Globus pallidus (tissue), 1 donor: ENCODE data around the gene HBEGF.
A peak's percentile ranks its signal among the peaks of the same experiment; 100 is the strongest.

Experiments
- DNase-seq: peaks from one replicate; pipeline ENCODE4 v3.0.0-alpha.2; 2015; ENCODE audit warnings: low spot score

HBEGF gene, protein sequence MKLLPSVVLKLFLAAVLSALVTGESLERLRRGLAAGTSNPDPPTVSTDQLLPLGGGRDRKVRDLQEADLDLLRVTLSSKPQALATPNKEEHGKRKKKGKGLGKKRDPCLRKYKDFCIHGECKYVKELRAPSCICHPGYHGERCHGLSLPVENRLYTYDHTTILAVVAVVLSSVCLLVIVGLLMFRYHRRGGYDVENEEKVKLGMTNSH

GRCh38 chr5:140346348-140347221 lies at the start of gene HBEGF:
Gene HBEGF, minus strand, starts transcription at chr5:140346603. Its CDS starts 275 bp downstream, at chr5:140346328.
- peak; percentile 87 for DNase-seq

DNA sequence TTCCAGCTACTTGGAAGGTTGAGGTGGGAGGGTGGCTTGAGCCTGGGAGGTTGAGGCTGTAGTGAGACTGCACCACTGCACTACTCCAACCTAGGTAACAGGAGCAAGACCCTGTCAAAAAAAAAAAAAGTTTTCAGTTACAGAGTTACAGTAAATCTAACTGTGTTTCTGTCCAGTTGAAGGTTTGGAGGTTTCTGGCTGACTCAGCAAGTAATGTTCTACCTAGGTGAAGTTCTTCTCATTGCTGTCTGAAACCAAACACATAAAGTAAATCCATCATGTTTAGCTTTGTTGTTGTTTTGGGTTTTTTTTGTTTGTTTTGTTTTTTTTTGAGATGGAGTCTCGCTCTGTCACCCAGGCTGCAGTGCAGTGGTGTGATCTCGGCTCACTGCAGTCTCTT lies 47.3 kb upstream of the HBEGF start:
- no peak for DNase-seq

GRCh38 chr5:140391732-140392131 lies 45.3 kb upstream of the HBEGF start:
- DNase-seq, result no peak

DNA sequence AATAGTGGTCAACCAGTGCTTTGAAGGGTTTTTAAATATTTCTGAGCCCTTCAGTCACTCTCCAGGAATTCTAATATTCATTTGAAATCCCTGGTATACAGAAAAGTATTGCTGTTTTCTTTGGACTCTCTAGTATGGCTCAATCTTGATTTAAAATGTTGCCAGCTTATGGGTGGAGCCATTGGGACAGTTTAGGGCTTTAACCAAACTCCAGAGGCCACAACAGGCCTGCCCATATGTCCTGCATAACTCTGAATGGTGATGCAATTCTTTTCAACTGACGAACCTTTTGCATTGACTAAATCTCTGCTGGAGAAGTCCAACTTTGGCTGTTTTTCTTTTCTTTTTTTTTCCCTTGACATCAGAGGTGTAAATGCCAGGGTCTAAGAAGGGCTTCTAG lies 44.9 kb upstream of the HBEGF start:
- no peak for DNase-seq

- no peak for DNase-seq
These were observed 41.6 kb upstream of the HBEGF start for GRCh38 chr5:140388052-140388451.

GRCh38 chr5:140383300-140383699 lies 36.9 kb upstream of the HBEGF start:
- no peak for DNase-seq

DNA sequence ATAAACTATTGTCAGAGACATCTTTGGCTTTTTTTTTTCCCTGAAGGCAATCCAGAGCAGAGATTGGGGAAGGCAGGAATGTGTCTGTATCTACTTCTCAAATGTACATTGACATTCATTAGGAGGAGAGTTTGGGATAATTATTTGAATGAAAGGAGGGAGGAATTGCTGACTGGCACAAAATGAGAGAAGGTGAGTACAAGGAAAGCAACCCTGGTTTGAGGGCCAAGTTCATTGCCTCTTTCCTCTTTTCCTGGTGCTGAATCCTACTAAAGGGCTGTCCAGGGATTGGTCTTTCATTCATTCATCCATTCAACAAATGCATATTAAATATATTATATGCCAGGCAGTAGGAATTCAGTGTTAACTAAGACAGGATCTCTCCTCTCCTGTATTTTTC lies 36.5 kb upstream of the HBEGF start:
- DNase-seq, result no peak

DNA sequence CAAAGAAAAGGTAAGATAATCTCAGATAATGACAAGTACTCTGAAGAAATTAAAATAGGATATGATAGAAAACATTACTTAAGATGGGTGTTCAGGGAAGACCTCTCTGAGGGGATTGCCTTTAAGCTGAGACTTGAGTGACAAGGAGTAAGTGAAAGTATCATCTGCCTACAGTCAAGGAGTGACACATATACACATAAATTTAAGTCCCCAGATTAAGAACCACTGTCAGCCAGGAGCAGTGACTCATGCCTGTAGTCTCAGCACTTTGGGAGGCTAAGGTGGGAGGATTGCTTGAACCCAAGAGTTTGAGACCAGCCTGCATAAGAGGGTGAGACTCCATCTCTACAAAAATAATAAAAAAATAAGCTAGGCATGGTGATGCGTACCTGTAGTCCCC lies 35.6 kb upstream of the HBEGF start:
- no peak for DNase-seq

DNA sequence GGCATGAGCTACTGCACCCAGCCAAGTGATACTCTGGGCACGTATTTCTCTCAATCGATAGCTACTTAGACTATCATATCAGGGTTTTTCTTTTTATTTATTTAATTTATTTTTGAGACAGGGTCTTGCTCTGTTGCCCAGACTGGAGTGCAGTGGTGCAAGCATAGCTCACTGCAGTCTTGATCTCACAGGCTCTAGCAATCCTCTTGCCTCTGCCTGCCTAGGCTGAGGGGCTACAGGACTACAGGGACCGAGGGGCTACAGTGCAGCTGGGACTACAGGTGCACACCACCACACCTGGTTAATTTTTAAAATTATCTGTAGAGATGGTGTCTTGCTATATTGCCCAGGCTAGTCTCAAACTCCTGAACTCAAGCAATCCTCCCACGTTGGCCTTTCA lies 34.9 kb upstream of the HBEGF start:
- DNase-seq, result no peak

- DNase-seq, result peak; percentile 54
These were observed 26.6 kb upstream of the HBEGF start for GRCh38 chr5:140372971-140373487.

GRCh38 chr5:140371356-140372151 lies 25.2 kb upstream of the HBEGF start:
- no peak for DNase-seq

DNA sequence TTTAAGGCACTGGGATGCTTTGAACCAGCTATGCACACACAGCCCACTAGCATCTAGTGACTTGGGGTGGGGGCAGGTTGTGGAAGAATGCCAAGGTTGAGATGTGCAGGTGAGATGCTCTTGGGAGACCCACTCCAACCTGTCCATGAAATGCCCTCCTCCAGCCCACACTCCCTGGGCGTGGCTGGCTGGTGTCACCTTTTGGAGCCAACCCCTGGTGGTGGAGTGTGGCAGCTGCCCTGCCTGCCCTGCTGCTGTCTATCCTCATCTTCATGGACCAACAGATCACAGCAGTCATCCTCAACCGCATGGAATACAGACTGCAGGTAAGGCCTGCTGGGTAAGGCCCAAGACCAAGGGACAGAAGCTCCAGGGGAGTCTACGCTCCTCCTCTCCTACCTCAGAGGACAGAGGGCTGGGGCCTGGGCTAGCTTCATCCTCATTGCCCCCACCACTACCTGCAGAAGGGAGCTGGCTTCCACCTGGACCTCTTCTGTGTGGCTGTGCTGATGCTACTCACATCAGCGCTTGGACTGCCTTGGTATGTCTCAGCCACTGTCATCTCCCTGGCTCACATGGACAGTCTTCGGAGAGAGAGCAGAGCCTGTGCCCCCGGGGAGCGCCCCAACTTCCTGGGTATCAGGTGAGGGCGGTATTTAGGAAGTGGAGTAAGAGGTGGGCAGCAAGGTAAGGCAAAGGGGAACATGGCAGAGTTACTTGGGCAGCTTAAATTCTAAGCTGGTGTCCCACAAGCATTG lies 21.0 kb upstream of the HBEGF start:
- no peak for DNase-seq

DNA sequence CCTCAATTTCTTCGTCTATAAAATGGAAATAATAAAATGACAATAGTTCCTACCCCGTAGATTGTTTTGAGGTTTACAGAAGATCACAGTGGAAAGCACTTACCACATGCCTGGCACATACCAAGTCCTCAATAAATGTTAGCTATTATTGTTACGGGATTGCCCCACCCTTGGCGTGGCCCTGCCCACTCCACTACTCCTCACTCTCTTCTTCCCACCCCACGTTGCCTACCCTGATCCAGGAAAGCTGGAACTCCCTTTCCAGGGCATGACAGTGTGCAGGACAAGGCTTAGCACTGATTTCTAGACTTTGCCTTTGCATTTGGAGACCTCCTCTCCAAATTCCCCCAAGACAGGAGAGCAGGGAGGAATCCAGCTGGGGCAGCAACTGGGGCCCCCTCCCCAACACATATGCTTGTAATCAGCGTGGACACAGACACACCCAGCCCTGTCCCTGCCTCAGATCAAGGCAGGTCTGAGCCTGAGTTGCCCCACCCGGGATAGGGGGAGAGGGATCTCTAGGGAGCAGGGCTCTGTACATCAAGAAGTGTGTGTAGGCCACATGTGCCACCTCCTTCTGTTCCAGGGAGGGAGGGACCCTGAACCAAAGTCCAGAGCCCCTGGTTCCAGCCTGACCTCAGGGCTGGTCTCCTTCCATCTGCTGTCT lies 20.3 kb upstream of the HBEGF start:
- DNase-seq, result no peak

DNA sequence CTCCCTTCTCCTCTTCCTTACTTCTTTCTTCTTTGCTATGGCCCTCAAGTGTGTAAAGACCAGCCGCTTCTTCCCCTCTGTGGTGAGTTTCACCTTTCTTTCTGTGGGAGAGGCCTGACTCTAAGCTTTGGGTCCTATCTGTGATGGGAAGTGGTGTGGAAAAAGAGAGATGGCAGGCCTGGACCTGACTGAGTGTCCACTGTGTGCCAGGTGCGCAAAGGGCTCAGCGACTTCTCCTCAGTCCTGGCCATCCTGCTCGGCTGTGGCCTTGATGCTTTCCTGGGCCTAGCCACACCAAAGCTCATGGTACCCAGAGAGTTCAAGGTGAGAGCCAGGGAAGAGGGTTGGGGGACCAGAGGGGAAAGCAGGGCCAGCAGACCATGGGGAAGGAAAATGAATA lies 19.5 kb upstream of the HBEGF start:
- no peak for DNase-seq

DNA sequence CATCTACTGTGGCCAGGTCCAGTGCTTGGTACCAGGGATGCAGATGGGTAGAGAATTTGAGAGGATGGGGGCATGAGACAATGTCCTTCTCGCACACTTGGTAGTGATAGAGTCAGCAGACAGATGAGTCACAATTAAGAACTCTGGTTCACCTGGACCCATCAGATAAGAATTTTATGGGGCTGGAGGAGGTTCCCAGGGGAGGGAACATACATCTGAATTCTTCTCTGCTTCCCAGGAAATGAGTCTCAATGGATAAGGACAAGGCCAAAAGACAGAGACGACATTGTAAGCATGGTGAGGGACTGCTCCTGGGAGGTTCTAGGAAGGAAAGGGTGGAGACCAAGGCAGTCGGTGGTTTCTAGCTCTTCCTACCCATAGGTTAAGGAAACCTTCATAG lies 18.9 kb upstream of the HBEGF start:
- no peak for DNase-seq

- no peak for DNase-seq
These were observed 18.0 kb upstream of the HBEGF start for GRCh38 chr5:140364472-140364765.

- no peak for DNase-seq
These were observed 17.4 kb upstream of the HBEGF start for GRCh38 chr5:140363631-140364471.

- DNase-seq, result no peak
These were observed 16.6 kb upstream of the HBEGF start for GRCh38 chr5:140362875-140363630.

- no peak for DNase-seq
These were observed 15.9 kb upstream of the HBEGF start for GRCh38 chr5:140362311-140362710.

- DNase-seq, result no peak
These were observed 15.5 kb upstream of the HBEGF start for GRCh38 chr5:140361901-140362300.
